ENCODE results near the gene CTTNBP2NL. TPM values are rescaled to one million over a fixed set of nuclear protein-coding genes. Genes with fewer than 3 reads are reported as not detected.

The CTTNBP2NL gene
- total and polyA plus RNA-seq, 2 of the 4 experiments (the other 2 are of a cell fraction): 12.4 to 22.0 TPM

- H3K56ac ChIP-seq (ENCODE audit: extremely low read depth, insufficient read depth, low read length): peak overlapping the region; percentile 96
- no peaks in the 10 kb centered on the region for H3K27me3 ChIP-seq (ENCODE audit: control insufficient read depth, insufficient read depth, low read length)
- H2AFZ ChIP-seq (replicated peaks; ENCODE audit: low read length, poor library complexity): peak overlapping the region; percentile 93
- H2BK15ac ChIP-seq (ENCODE audit: low read depth, low read length): peak overlapping the region; percentile 100
- dilution Hi-C loops (cut with HindIII; ENCODE audit: low sequenced_read_pairs, unreplicated experiment): no loop called here
- intact Hi-C loops (cut with micrococcal nuclease): no loop called here
- H3K27ac ChIP-seq (ENCODE audit: insufficient read depth, low read length): peak overlapping the region; percentile 96
- peak overlapping the region; percentile 93 for H2BK20ac ChIP-seq (ENCODE audit: low read depth, low read length)
- TF ChIP-seq NFE2L2 (IDR thresholded peaks at IDR 0.05; ENCODE audit: low read depth, low read length) (no peak), CHD1 (IDR thresholded peaks at IDR 0.05; ENCODE audit: low read depth, low read length) (no peak), POLR2A (IDR thresholded peaks at IDR 0.05; ENCODE audit: low read depth, low read length) (no peak), SMC3 (IDR thresholded peaks at IDR 0.05; ENCODE audit: low read depth, low read length) (no peak), MXI1 (IDR thresholded peaks at IDR 0.05; ENCODE audit: borderline replicate concordance, low read depth, low read length) (no peak), RCOR1 (IDR thresholded peaks at IDR 0.05; ENCODE audit: insufficient replicate concordance, low read length) (no peak), RAD21 (IDR thresholded peaks at IDR 0.05; ENCODE audit: low read length) (no peak), RFX5 (IDR thresholded peaks at IDR 0.05; ENCODE audit: low read depth, low read length) (no peak), FOS (IDR thresholded peaks at IDR 0.05; ENCODE audit: low read depth, low read length) (no peak), BHLHE40 (IDR thresholded peaks at IDR 0.05; ENCODE audit: low read depth, low read length) (no peak), USF2 (IDR thresholded peaks at IDR 0.05; ENCODE audit: low read depth, low read length) (no peak), CTCF (conservative IDR thresholded peaks at IDR 0.05; ENCODE audit: low read depth, low read length) (no peak)
- TF ChIP-seq, protein P1, sequence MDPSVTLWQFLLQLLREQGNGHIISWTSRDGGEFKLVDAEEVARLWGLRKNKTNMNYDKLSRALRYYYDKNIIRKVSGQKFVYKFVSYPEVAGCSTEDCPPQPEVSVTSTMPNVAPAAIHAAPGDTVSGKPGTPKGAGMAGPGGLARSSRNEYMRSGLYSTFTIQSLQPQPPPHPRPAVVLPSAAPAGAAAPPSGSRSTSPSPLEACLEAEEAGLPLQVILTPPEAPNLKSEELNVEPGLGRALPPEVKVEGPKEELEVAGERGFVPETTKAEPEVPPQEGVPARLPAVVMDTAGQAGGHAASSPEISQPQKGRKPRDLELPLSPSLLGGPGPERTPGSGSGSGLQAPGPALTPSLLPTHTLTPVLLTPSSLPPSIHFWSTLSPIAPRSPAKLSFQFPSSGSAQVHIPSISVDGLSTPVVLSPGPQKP (IDR thresholded peaks at IDR 0.05; ENCODE audit: borderline replicate concordance, low read depth, low read length): no peak
- H3K79me1 ChIP-seq (ENCODE audit: low read depth in 1 of 2, low read length in 2 of 2): peaks cover 15 to 40% of the 10 kb centered on the region in 2 experiments; a peak in 3 of 4 replicates
- H4K20me1 ChIP-seq (ENCODE audit: insufficient read depth, low read length): peaks cover 12% of the 10 kb centered on the region; the same call in 1 of the 2 replicates
- DNase-seq (no peak), ATAC-seq (ENCODE audit: low read depth) (no peak)
- peak overlapping the region; percentile 88 for H2AK9ac ChIP-seq (replicated peaks; ENCODE audit: low read depth, low read length, poor library complexity)
- H4K5ac ChIP-seq (ENCODE audit: low read depth, low read length): peak overlapping the region; percentile 96
- H3K4me3 ChIP-seq (ENCODE audit: insufficient read depth, low read depth, low read length): peak overlapping the region; percentile 57
- in situ Hi-C loops (cut with MboI; ENCODE audit: low sequenced_read_pairs): no loop called here
- peak overlapping the region; percentile 100 for H4K91ac ChIP-seq (ENCODE audit: insufficient read depth, low read depth, low read length)
- H3K9me3 ChIP-seq (ENCODE audit: control insufficient read depth, insufficient read depth, low read length): no peaks in the 10 kb centered on the region
- H4K8ac ChIP-seq (ENCODE audit: low read depth in 2 of 2, low read length in 2 of 2): peak overlapping the region; percentile 63 to 98
- H3K4me2 ChIP-seq (ENCODE audit: low read depth, low read length): peak overlapping the region; percentile 92
- peaks cover 8% of the 10 kb centered on the region for H3K9me1 ChIP-seq (ENCODE audit: insufficient read depth, low read length)
- BruUV-seq (replicated peaks): TSS peak; percentile 92
- POLR2A ChIA-PET (ENCODE audit: unreplicated experiment): interaction anchor here (1.0 kb wide), 1 partner anchor 69 kb away, joined by 3 read pairs; no protein-coding TSS in a partner anchor
- H2BK5ac ChIP-seq (ENCODE audit: low read depth, low read length, poor library complexity, severe bottlenecking): peak overlapping the region; percentile 99
- H3K36me3 ChIP-seq (ENCODE audit: control insufficient read depth, insufficient read depth, low read length): no peaks in the 10 kb centered on the region
- peak overlapping the region; percentile 100 for H3K14ac ChIP-seq (replicated peaks; ENCODE audit: low read depth, low read length)
- H3K18ac ChIP-seq (ENCODE audit: low read depth, low read length): peak overlapping the region; percentile 93
- H3K9ac ChIP-seq (ENCODE audit: low read depth, low read length): peak overlapping the region; percentile 84
- no CpG with 5 or more reads among the region's 6 CpGs for WGBS, 2 experiments (ENCODE audit: extremely low coverage in 2 of 2, insufficient read length in 1 of 2)
- peak overlapping the region; percentile 96 for H2AK5ac ChIP-seq (ENCODE audit: low read depth, low read length)
- H3K4ac ChIP-seq (ENCODE audit: low read depth, low read length): peak overlapping the region; percentile 99
- peak overlapping the region; percentile 83 for H3K23ac ChIP-seq (ENCODE audit: low read depth, low read length)
- CTCF ChIA-PET: interaction anchor here (0.8 to 1.5 kb wide), 4 partner anchors 36 to 106 kb away, joined by 3 to 4 read pairs (median 4); no protein-coding TSS in a partner anchor
- peak overlapping the region; percentile 96 for H2BK120ac ChIP-seq (ENCODE audit: low read depth, low read length)
- H3K4me1 ChIP-seq (ENCODE audit: control insufficient read depth, insufficient read depth, low read length): peaks cover 11% of the 10 kb centered on the region
Measured at GRCh38 chr1:112395256-112395820, 676 bp upstream of the CTTNBP2NL start.
